ENCODE data around the gene SPTBN1.

SPTBN1 gene

DNA sequence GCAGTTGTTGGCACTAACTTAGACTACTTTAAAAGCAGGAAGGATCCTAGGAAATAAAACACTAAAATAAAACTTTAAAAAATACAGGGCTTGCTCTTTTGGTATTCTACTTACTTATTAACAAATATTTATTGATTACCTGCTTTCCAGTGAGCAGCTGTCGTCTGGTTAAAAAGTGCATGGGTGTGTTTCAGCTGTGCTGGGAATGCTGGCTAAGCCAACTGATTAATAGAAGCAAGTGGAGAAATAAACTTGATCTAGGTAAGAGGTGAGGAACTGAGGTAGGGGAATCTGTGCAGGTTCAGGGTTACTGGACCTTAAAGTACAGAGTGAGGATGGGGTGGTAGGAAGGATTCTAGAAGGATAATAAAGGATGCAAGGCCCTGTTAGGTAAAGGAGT lies 110.8 kb downstream of the SPTBN1 start:
- Histone ChIP-seq H3K9me3 (ENCODE audit: control insufficient read depth, insufficient read depth, low read length) (no peaks in the 10 kb centered on the region), H3K9ac (ENCODE audit: low read depth, low read length) (no peak overlapping the region), H3K27me3 (ENCODE audit: control insufficient read depth, insufficient read depth, low read length) (no peaks in the 10 kb centered on the region), H3K4me1 (ENCODE audit: control insufficient read depth, insufficient read depth, low read length) (peaks cover 40% of the 10 kb centered on the region), H3K27ac (ENCODE audit: low read depth, low read length) (no peak overlapping the region), H3K36me3 (ENCODE audit: control insufficient read depth, insufficient read depth, low read length) (no peaks in the 10 kb centered on the region), H3K4me3 (ENCODE audit: low read depth, low read length) (no peak overlapping the region)

- Histone ChIP-seq H3K9me3 (ENCODE audit: control insufficient read depth, insufficient read depth, low read length) (no peaks in the 10 kb centered on the region), H3K27ac (ENCODE audit: low read depth, low read length) (peak overlapping the region; percentile 8), H3K36me3 (ENCODE audit: control insufficient read depth, insufficient read depth, low read length) (no peaks in the 10 kb centered on the region), H3K4me1 (ENCODE audit: control insufficient read depth, insufficient read depth, low read length) (peaks cover 33% of the 10 kb centered on the region), H3K9ac (ENCODE audit: low read depth, low read length) (no peak overlapping the region), H3K4me3 (ENCODE audit: low read depth, low read length) (no peak overlapping the region), H3K27me3 (ENCODE audit: control insufficient read depth, insufficient read depth, low read length) (no peaks in the 10 kb centered on the region)
These were observed 112.8 kb downstream of the SPTBN1 start for GRCh38 chr2:54568876-54569321.

DNA sequence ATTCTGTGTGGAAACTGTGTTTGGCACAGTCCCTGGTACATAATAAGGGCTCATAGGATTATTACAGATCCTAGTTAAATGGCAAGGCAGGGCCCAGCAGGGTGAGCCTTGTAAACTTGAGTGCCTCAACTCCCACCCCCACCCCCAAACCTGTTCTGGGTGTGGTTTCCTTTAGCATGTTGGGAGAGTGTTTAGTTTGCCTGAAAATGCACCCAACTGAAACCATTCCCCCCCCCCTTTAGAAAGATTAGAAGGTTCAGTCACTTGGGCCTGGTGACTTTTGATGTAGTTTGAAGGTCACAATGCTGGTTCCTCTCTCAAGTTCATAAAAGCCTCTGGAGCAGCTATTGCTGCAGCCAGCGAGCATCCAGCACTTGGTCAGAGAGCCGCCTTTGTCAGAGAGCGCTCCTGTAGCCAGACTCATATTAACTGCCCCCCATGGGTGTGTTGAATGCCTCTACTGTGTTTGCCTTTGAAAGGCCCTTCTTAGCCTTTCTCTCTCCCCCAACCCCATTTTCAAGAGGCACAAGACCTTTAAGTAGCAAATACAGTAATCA lies 113.7 kb downstream of the SPTBN1 start:
- H3K4me3 ChIP-seq (ENCODE audit: low read depth, low read length): peak overlapping the region; percentile 16
- H3K9me3 ChIP-seq (ENCODE audit: control insufficient read depth, insufficient read depth, low read length): no peaks in the 10 kb centered on the region
- H3K9ac ChIP-seq (ENCODE audit: low read depth, low read length): peak overlapping the region; percentile 6; the same call in 1 of the 2 replicates
- H3K36me3 ChIP-seq (ENCODE audit: control insufficient read depth, insufficient read depth, low read length): no peaks in the 10 kb centered on the region
- H3K4me1 ChIP-seq (ENCODE audit: control insufficient read depth, insufficient read depth, low read length): peaks cover 38% of the 10 kb centered on the region
- peak overlapping the region; percentile 77 for H3K27ac ChIP-seq (ENCODE audit: low read depth, low read length)
- no peaks in the 10 kb centered on the region for H3K27me3 ChIP-seq (ENCODE audit: control insufficient read depth, insufficient read depth, low read length)

GRCh38 chr2:54570321-54570855 lies 114.3 kb downstream of the SPTBN1 start:
- H3K9ac ChIP-seq (ENCODE audit: low read depth, low read length): peak overlapping the region; percentile 6; the same call in 1 of the 2 replicates

GRCh38 chr2:54570925-54571694 lies 115.0 kb downstream of the SPTBN1 start:
- no peaks in the 10 kb centered on the region for H3K9me3 ChIP-seq (ENCODE audit: control insufficient read depth, insufficient read depth, low read length)
- H3K4me3 ChIP-seq (ENCODE audit: low read depth, low read length): no peak overlapping the region
- H3K9ac ChIP-seq (ENCODE audit: low read depth, low read length): no peak overlapping the region
- H3K27me3 ChIP-seq (ENCODE audit: control insufficient read depth, insufficient read depth, low read length): no peaks in the 10 kb centered on the region
- H3K4me1 ChIP-seq (ENCODE audit: control insufficient read depth, insufficient read depth, low read length): peaks cover 46% of the 10 kb centered on the region
- no peaks in the 10 kb centered on the region for H3K36me3 ChIP-seq (ENCODE audit: control insufficient read depth, insufficient read depth, low read length)
- peak overlapping the region; percentile 21 for H3K27ac ChIP-seq (ENCODE audit: low read depth, low read length)

More at GRCh38 chr2:54570321-54570855, 114.3 kb downstream of the SPTBN1 start:
- Histone ChIP-seq H3K4me1 (ENCODE audit: control insufficient read depth, insufficient read depth, low read length) (peaks cover 43% of the 10 kb centered on the region), H3K36me3 (ENCODE audit: control insufficient read depth, insufficient read depth, low read length) (no peaks in the 10 kb centered on the region), H3K4me3 (ENCODE audit: low read depth, low read length) (0 out of 2 replicates have a peak overlapping the region, but pooled peaks have one; percentile 16), H3K27me3 (ENCODE audit: control insufficient read depth, insufficient read depth, low read length) (no peaks in the 10 kb centered on the region), H3K9me3 (ENCODE audit: control insufficient read depth, insufficient read depth, low read length) (no peaks in the 10 kb centered on the region), H3K27ac (ENCODE audit: low read depth, low read length) (peak overlapping the region; percentile 77)

DNA sequence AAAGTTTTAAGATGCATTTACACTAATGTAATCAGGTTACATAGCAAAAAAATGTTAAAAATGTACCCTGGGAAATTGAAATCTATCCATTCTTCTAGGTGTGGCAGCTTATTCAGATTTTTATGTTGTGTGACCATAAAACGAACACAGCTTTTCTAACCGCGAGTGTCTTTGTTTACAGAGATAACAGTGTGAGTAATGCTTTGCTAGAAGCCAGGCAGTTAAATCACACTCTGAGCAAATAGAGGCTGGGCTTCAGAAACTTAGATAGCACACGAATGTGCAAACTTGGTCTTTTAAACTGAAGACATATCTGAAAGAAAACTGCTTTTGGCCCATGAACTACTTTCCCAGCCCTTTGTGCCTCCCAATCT lies 116.1 kb downstream of the SPTBN1 start:
- H3K9ac ChIP-seq (ENCODE audit: low read depth, low read length): no peak overlapping the region
- no peak overlapping the region for H3K4me3 ChIP-seq (ENCODE audit: low read depth, low read length)
- H3K9me3 ChIP-seq (ENCODE audit: control insufficient read depth, insufficient read depth, low read length): no peaks in the 10 kb centered on the region
- no peaks in the 10 kb centered on the region for H3K36me3 ChIP-seq (ENCODE audit: control insufficient read depth, insufficient read depth, low read length)
- peak overlapping the region; percentile 47 for H3K27ac ChIP-seq (ENCODE audit: low read depth, low read length)
- H3K27me3 ChIP-seq (ENCODE audit: control insufficient read depth, insufficient read depth, low read length): no peaks in the 10 kb centered on the region
- peaks cover 56% of the 10 kb centered on the region for H3K4me1 ChIP-seq (ENCODE audit: control insufficient read depth, insufficient read depth, low read length)

- Histone ChIP-seq H3K27ac (ENCODE audit: low read depth, low read length) (peak overlapping the region; percentile 47), H3K4me1 (ENCODE audit: control insufficient read depth, insufficient read depth, low read length) (peaks cover 62% of the 10 kb centered on the region), H3K36me3 (ENCODE audit: control insufficient read depth, insufficient read depth, low read length) (no peaks in the 10 kb centered on the region), H3K27me3 (ENCODE audit: control insufficient read depth, insufficient read depth, low read length) (no peaks in the 10 kb centered on the region), H3K4me3 (ENCODE audit: low read depth, low read length) (no peak overlapping the region), H3K9ac (ENCODE audit: low read depth, low read length) (no peak overlapping the region), H3K9me3 (ENCODE audit: control insufficient read depth, insufficient read depth, low read length) (no peaks in the 10 kb centered on the region)
These were observed 116.8 kb downstream of the SPTBN1 start for GRCh38 chr2:54572636-54573536.

GRCh38 chr2:54573537-54573919 lies 117.4 kb downstream of the SPTBN1 start:
- Histone ChIP-seq H3K4me3 (ENCODE audit: low read depth, low read length) (no peak overlapping the region), H3K9ac (ENCODE audit: low read depth, low read length) (no peak overlapping the region), H3K27ac (ENCODE audit: low read depth, low read length) (peak overlapping the region; percentile 47), H3K4me1 (ENCODE audit: control insufficient read depth, insufficient read depth, low read length) (peaks cover 65% of the 10 kb centered on the region), H3K36me3 (ENCODE audit: control insufficient read depth, insufficient read depth, low read length) (no peaks in the 10 kb centered on the region), H3K9me3 (ENCODE audit: control insufficient read depth, insufficient read depth, low read length) (no peaks in the 10 kb centered on the region), H3K27me3 (ENCODE audit: control insufficient read depth, insufficient read depth, low read length) (no peaks in the 10 kb centered on the region)

DNA sequence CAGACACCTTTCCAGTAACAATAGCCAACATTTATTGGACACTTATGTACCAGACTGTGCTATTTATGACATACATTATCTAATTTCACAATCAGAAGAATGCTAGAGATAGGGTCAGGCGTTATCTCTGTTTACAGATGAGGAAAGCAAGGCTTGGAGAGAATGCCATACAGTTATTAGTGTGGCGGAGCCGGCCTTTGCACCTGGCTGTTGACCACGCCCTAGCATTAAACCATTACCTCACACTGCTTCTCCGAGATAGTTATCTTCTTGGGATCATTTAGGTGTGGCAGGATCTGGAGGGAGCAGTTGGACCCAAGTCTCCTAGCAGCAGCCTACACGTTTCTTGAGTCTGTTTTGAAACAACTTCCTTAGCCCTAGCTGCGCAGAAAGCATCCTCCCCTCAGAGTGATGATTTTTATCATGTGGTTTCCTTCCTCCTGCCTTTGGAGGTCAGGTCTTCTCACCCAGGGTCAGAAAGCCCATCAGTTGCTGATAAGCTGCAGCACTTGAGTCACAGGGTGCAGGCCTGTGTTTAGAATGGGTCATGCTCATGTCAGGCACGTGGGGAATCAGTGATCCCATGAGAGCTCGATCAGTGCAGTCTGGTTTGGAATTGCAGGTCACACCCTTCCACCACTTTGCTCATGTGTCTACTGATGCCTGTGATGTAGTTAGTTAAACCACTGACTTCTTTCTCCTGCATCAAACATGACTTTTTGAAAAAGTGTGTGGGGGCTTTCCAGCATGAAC lies 118.2 kb downstream of the SPTBN1 start:
- no peaks in the 10 kb centered on the region for H3K9me3 ChIP-seq (ENCODE audit: control insufficient read depth, insufficient read depth, low read length)
- no peak overlapping the region for H3K27ac ChIP-seq (ENCODE audit: low read depth, low read length)
- H3K9ac ChIP-seq (ENCODE audit: low read depth, low read length): no peak overlapping the region
- no peaks in the 10 kb centered on the region for H3K36me3 ChIP-seq (ENCODE audit: control insufficient read depth, insufficient read depth, low read length)
- no peaks in the 10 kb centered on the region for H3K27me3 ChIP-seq (ENCODE audit: control insufficient read depth, insufficient read depth, low read length)
- H3K4me3 ChIP-seq (ENCODE audit: low read depth, low read length): no peak overlapping the region
- H3K4me1 ChIP-seq (ENCODE audit: control insufficient read depth, insufficient read depth, low read length): peaks cover 63% of the 10 kb centered on the region

DNA sequence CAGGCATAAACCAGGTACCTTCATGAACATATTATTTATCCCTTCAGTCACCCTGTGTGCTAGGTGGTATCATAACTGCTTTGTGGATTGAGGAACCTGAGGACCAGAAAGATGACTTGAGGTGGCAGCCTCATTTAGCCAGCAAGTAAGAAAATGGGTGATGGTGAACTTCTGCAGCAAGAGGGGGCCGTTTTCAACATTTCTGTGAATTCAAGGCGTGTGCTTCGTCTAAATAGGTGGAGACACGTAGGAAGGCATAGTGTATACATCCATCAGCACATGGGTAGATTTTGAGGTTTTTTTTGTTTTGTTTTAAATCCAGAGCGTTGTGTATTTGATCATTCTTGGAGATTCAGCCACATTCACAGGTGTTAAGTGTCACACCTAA lies 118.7 kb downstream of the SPTBN1 start:
- no peak overlapping the region for H3K27ac ChIP-seq (ENCODE audit: low read depth, low read length)
- H3K4me3 ChIP-seq (ENCODE audit: low read depth, low read length): no peak overlapping the region
- H3K4me1 ChIP-seq (ENCODE audit: control insufficient read depth, insufficient read depth, low read length): peaks cover 59% of the 10 kb centered on the region
- H3K9me3 ChIP-seq (ENCODE audit: control insufficient read depth, insufficient read depth, low read length): no peaks in the 10 kb centered on the region
- no peaks in the 10 kb centered on the region for H3K27me3 ChIP-seq (ENCODE audit: control insufficient read depth, insufficient read depth, low read length)
- no peak overlapping the region for H3K9ac ChIP-seq (ENCODE audit: low read depth, low read length)
- no peaks in the 10 kb centered on the region for H3K36me3 ChIP-seq (ENCODE audit: control insufficient read depth, insufficient read depth, low read length)
